ENCODE data around the gene FAM161A.

The FAM161A gene

GRCh38 chr2:61784643-61785042 lies 69.2 kb downstream of the FAM161A start:
- DNase-seq, result no peak

- no peak for DNase-seq
Measured at GRCh38 chr2:61775956-61776570, 77.8 kb downstream of the FAM161A start.

Measured in NCI-H510A treated with DMSO at 0.1 percent for 48 hours (cell line).